HepG2 (cell line): ENCODE data around the gene ZNRF3. TPM values are rescaled to one million over a fixed set of nuclear protein-coding genes. Genes with fewer than 3 reads are reported as not detected.

Experiments
- CBFB ChIP-seq: sonication (generic); formaldehyde crosslinking; IDR thresholded peaks from 2 replicates; pipeline ENCODE4 v1.4.0; 2020; ENCODE audit warnings: missing genetic modification reagents
- EHMT2 ChIP-seq: fragments of 200-600 bp; sonication (generic); IDR thresholded peaks from 2 replicates; pipeline ENCODE4 v1.7.0; 2017; ENCODE audit warnings: antibody characterized with exemption, low read depth, low read length, borderline replicate concordance
- ESRRA ChIP-seq: sonication (generic); formaldehyde crosslinking; IDR thresholded peaks from 2 replicates; pipeline ENCODE4 v1.5.1; 2020; ENCODE audit warnings: mild to moderate bottlenecking, low read depth, missing genetic modification reagents
- FOSL2 ChIP-seq: sonication (generic); formaldehyde crosslinking; IDR thresholded peaks from 2 replicates; pipeline ENCODE4 v1.4.0; 2020; ENCODE audit warnings: missing genetic modification reagents
- GLI4 ChIP-seq: sonication (generic); formaldehyde crosslinking; IDR thresholded peaks from 2 replicates; pipeline ENCODE4 v1.5.1; 2020; ENCODE audit warnings: missing genetic modification reagents, mild to moderate bottlenecking, moderate library complexity, borderline replicate concordance
- HCFC1 ChIP-seq: fragments of 150-350 bp; IDR thresholded peaks from 2 replicates; pipeline ENCODE4 v1.6.1; 2014; ENCODE audit warnings: low read depth, low read length
- HIC2 ChIP-seq: sonication (generic); formaldehyde crosslinking; IDR thresholded peaks from 2 replicates; pipeline ENCODE4 v1.9.0; 2022; ENCODE audit warnings: low read depth, missing genetic modification reagents
- KAT7 ChIP-seq: IDR thresholded peaks from 2 replicates; pipeline ENCODE4 v1.6.1; 2018; ENCODE audit warnings: borderline replicate concordance, missing compliant biosample characterization
- KMT2B ChIP-seq: IDR thresholded peaks from 2 replicates; pipeline ENCODE4 v1.6.1; 2016; ENCODE audit warnings: missing genetic modification reagents, missing compliant biosample characterization
- MEF2D ChIP-seq: sonication (generic); formaldehyde crosslinking; IDR thresholded peaks from 2 replicates; pipeline ENCODE4 v1.5.1; 2020; ENCODE audit warnings: mild to moderate bottlenecking, missing genetic modification reagents
- MLLT10 ChIP-seq: sonication (generic); formaldehyde crosslinking; IDR thresholded peaks from 2 replicates; pipeline ENCODE4 v1.4.0; 2020; ENCODE audit warnings: missing genetic modification reagents
- MTA3 ChIP-seq: sonication (generic); formaldehyde crosslinking; IDR thresholded peaks from 2 replicates; pipeline ENCODE4 v1.4.0; 2020; ENCODE audit warnings: missing genetic modification reagents
- PHF21A ChIP-seq: sonication (generic); formaldehyde crosslinking; IDR thresholded peaks from 2 replicates; pipeline ENCODE4 v1.5.0; 2020; ENCODE audit warnings: mild to moderate bottlenecking, missing genetic modification reagents
- POLR2AphosphoS2 ChIP-seq: IDR thresholded peaks from 2 replicates; pipeline ENCODE4 v1.6.1; 2011; ENCODE audit warnings: low read depth, low read length, improper control_type of control experiment
- RXRB ChIP-seq: IDR thresholded peaks from 2 replicates; pipeline ENCODE4 v1.6.1; 2016; ENCODE audit warnings: borderline replicate concordance, missing genetic modification reagents, missing compliant biosample characterization
- SPEN ChIP-seq: sonication (generic); formaldehyde crosslinking; IDR thresholded peaks from 2 replicates; pipeline ENCODE4 v1.5.1; 2020; ENCODE audit warnings: low read depth, mild to moderate bottlenecking, missing genetic modification reagents
- TARDBP ChIP-seq: sonication (generic); formaldehyde crosslinking; IDR thresholded peaks from 2 replicates; pipeline ENCODE4 v1.8.0; 2022; ENCODE audit warnings: mild to moderate bottlenecking, missing genetic modification reagents
- TCF7L2 ChIP-seq: IDR thresholded peaks from 2 replicates; pipeline ENCODE4 v1.6.1; 2011; ENCODE audit warnings: mild to moderate bottlenecking, low read depth, low read length, moderate library complexity
- USF2 ChIP-seq, 2 experiments: sonication (generic) in 1 of 2; formaldehyde crosslinking in 1 of 2; IDR thresholded peaks; 2 replicates each; pipeline versions ENCODE4 v1.5.1 to v1.6.1; 2011 to 2020; ENCODE audit warnings: borderline replicate concordance in 1 of 2, low read depth in 1 of 2, low read length in 1 of 2, mild to moderate bottlenecking in 1 of 2, missing genetic modification reagents in 1 of 2, moderate library complexity in 1 of 2
- ZBTB33 ChIP-seq: sonication (generic); formaldehyde crosslinking; IDR thresholded peaks from 2 replicates; pipeline ENCODE4 v1.4.0; 2020; ENCODE audit warnings: missing genetic modification reagents
- ZFP41 ChIP-seq: sonication (generic); formaldehyde crosslinking; IDR thresholded peaks from 2 replicates; pipeline ENCODE4 v1.4.0; 2020; ENCODE audit warnings: mild to moderate bottlenecking, missing genetic modification reagents, borderline replicate concordance
- ZNF546 ChIP-seq: sonication (generic); formaldehyde crosslinking; conservative IDR thresholded peaks from 2 replicates; pipeline ENCODE4 v1.8.1; 2023; ENCODE audit warnings: mild to moderate bottlenecking, missing genetic modification reagents
- ZNF558 ChIP-seq: sonication (generic); formaldehyde crosslinking; IDR thresholded peaks from 2 replicates; pipeline ENCODE4 v1.9.0; 2022; ENCODE audit warnings: mild to moderate bottlenecking, missing genetic modification reagents, borderline replicate concordance
- ZNF576 ChIP-seq: sonication (generic); formaldehyde crosslinking; IDR thresholded peaks from 2 replicates; pipeline ENCODE4 v1.4.0; 2020; ENCODE audit warnings: mild to moderate bottlenecking, missing genetic modification reagents
- ZNF883 ChIP-seq: sonication (generic); formaldehyde crosslinking; IDR thresholded peaks from 2 replicates; pipeline ENCODE4 v1.5.1; 2020; ENCODE audit warnings: mild to moderate bottlenecking, missing genetic modification reagents; ENCODE audit errors: not compliant biosample characterization
- polyA plus RNA-seq, 8 experiments: library from polyadenylated mRNA; depleted of rRNA in 3 of 8; stranded (reverse) in 7 of 8; unstranded in 1 of 8; fragments of >200 nt; fragmentation: Illumina TruSeq in 4 of 8; extraction: Trizol in 4 of 8; gene quantifications; 2 replicates each; pipeline versions ENCODE4 v1.2.1 to v1.2.3, GENCODE V29; 2011 to 2016; ENCODE audit warnings: low read depth in 4 of 8, missing spikeins in 1 of 8, mixed read lengths in 1 of 8; ENCODE audit not compliant: insufficient read depth in 1 of 8
- total RNA-seq, 5 experiments: library from RNA; depleted of rRNA; stranded (reverse); fragments of >200 nt; fragmentation: Illumina TruSeq; extraction: Trizol; gene quantifications; 2 replicates each; pipeline ENCODE4 v1.2.3, GENCODE V29; 2016; ENCODE audit warnings: low read depth in 1 of 5

The ZNRF3 gene
- total and polyA plus RNA-seq, 2 of the 13 experiments (the other 11 are each of a cell fraction or from before 2014, with no cell fraction given) = 20.3 to 36.7 TPM

GRCh38 chr22:29030618-29031226 is 147.3 kb downstream of the ZNRF3 start (continued):
- no peak; the same call in 1 of the 2 replicates for TF ChIP-seq KAT7 (CRISPR knock-in tag)
- TF ChIP-seq MLLT10 (CRISPR knock-in tag) = no peak
- TF ChIP-seq ZNF576 (CRISPR knock-in tag) = no peak
- no peak for TF ChIP-seq EHMT2
- TF ChIP-seq SPEN (CRISPR knock-in tag) = no peak
- TF ChIP-seq MEF2D (CRISPR knock-in tag) = peak; percentile 58; the same call in 1 of the 2 replicates
- no peak; the same call in 1 of the 2 replicates for TF ChIP-seq KMT2B
- TF ChIP-seq HCFC1 = no peak
- peak; percentile 15 for TF ChIP-seq PHF21A
- TF ChIP-seq TARDBP (CRISPR knock-in tag) = peak; percentile 75; the same call in 1 of the 2 replicates
- TF ChIP-seq ZBTB33 (CRISPR knock-in tag) = peak; percentile 69; the same call in 1 of the 2 replicates
- TF ChIP-seq HIC2 (CRISPR knock-in tag) = peak; percentile 89
- TF ChIP-seq RXRB (CRISPR knock-in tag) = peak; percentile 88
- TF ChIP-seq FOSL2 (CRISPR knock-in tag) = peak; percentile 81
- peak; percentile 71; the same call in 1 of the 2 replicates for TF ChIP-seq TCF7L2
- TF ChIP-seq MTA3 (CRISPR knock-in tag) = no peak
- no peak for TF ChIP-seq ZFP41 (CRISPR knock-in tag)
- TF ChIP-seq ZNF883 (CRISPR knock-in tag) = no peak
- peak; percentile 65; the same call in 1 of the 2 replicates for TF ChIP-seq ESRRA (CRISPR knock-in tag)
- TF ChIP-seq ZNF546 (CRISPR knock-in tag) = peak; percentile 82; the same call in 1 of the 2 replicates
- no peak for TF ChIP-seq USF2 (IDR thresholded peaks at IDR 0.05; ENCODE audit: low read depth, low read length)
- no peak for TF ChIP-seq USF2 (CRISPR knock-in tag; IDR thresholded peaks at IDR 0.05; ENCODE audit: borderline replicate concordance)
- TF ChIP-seq CBFB (CRISPR knock-in tag) = peak; percentile 85
- no peak for TF ChIP-seq GLI4 (CRISPR knock-in tag)
- no peak for TF ChIP-seq POLR2AphosphoS2
- no peak for TF ChIP-seq ZNF558
